Measurements from ENCODE around the gene LTBP2. TPM values are rescaled to one million over a fixed set of nuclear protein-coding genes. Genes with fewer than 3 reads are reported as not detected.

The LTBP2 gene
- total RNA-seq, 1 donor from 2014 or later, result 0.07 TPM

DNA sequence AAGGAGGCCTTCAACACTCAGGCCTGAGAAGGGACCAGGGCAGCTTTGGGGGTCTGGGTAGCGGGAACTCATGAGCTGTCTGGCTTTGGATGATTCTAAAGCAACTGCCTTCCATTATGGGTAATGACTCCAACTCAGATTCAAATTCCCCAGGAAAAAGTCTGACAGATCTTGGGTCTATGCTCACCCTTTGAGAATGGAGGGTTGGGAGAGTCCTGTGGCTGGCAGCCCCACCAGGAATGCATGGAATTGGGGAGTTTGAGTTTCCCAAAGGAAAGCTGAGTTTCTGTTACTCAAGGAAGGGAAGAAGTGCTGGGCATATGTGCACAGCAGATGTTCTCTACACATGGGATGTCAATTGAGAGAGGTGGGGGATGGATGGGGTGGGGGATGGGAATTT, 22.4 kb upstream of the LTBP2 start:
- no peaks in the 10 kb centered on the region for H3K4me1 Mint-ChIP-seq (ENCODE audit: low read depth)
- no peak for DNase-seq (ENCODE audit: low spot score)
- no peak overlapping the region for H3K4me3 Mint-ChIP-seq (ENCODE audit: low read depth)
- no peaks in the 10 kb centered on the region for H3K36me3 Mint-ChIP-seq (ENCODE audit: low read depth)
- intact Hi-C loops (cut with micrococcal nuclease), result no loop called here
- no peak overlapping the region for H3K27ac Mint-ChIP-seq
- no peaks in the 10 kb centered on the region for H3K9me3 Mint-ChIP-seq
- H3K27me3 Mint-ChIP-seq (ENCODE audit: low read depth), result peaks cover 13% of the 10 kb centered on the region

DNA sequence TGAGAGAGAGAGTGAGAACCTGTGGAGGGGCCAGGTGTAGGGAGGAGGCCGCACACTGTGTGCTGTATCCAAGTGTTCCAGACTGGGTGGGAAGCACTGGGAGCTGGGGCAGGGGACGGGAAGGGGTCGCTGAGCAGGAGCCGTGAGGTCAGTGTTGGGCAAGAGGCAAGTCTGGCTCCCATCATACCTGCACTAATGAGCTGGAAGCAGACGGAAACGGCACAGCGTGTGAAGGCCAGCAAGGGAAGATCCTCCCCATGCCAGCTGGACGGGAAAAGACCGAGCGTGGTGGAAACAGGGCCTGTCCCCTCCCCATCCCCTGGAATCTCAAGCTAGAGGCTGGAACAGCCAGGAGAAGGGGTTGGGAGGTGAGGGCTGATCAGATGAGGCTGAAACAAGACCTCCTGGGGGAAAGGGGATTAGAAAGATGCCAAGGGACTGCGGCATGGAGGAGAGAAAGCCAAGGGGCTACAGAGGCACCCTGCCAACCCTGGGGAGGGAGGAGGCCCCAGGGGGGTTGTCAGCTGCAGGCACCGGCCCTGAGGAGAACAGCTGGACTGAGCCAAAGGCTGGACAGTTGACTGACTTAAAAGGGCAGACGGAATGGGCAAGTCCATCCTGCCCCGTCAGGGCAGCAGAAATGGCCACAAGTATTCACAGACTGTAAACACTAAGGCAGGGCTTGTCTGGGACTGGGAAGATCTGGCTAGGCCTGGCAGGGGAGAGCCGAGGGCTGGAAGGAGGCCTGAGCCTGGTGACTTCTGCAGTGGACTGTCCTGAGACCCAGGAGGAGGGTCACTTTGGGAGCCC, 19.0 kb upstream of the LTBP2 start:
- Mint-ChIP-seq H3K27ac (no peak overlapping the region), H3K27me3 (ENCODE audit: low read depth) (peaks cover 11% of the 10 kb centered on the region), H3K4me3 (ENCODE audit: low read depth) (no peak overlapping the region), H3K4me1 (ENCODE audit: low read depth) (no peaks in the 10 kb centered on the region), H3K36me3 (ENCODE audit: low read depth) (no peaks in the 10 kb centered on the region), H3K9me3 (no peaks in the 10 kb centered on the region)
- intact Hi-C loops (cut with micrococcal nuclease), result no loop called here
- DNase-seq (ENCODE audit: low spot score), result no peak

DNA sequence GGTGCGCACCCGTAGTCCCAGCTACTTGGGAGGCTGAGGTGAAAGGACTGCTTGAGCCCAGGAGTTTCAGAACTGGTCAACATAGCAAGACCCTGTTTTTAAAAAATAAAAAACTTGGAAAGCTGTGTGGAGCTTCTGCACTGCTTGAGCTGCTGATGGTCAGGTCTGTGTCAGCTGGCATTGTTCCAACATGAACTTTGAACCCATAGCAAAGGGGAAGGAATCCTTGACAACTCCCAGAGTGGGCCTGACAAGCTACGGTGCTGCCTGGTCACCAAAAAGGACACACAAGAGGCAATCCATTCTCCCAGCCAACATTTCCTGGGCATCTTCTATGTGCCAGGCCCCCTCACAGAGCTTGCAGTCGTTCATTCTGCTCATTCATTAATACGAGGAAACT, 16.4 kb upstream of the LTBP2 start:
- Mint-ChIP-seq H3K4me3 (ENCODE audit: low read depth) (no peak overlapping the region), H3K27ac (no peak overlapping the region), H3K4me1 (ENCODE audit: low read depth) (no peaks in the 10 kb centered on the region), H3K9me3 (no peaks in the 10 kb centered on the region), H3K36me3 (ENCODE audit: low read depth) (no peaks in the 10 kb centered on the region), H3K27me3 (ENCODE audit: low read depth) (peaks cover 13% of the 10 kb centered on the region)
- no peak for DNase-seq (ENCODE audit: low spot score)
- intact Hi-C loops (cut with micrococcal nuclease), result no loop called here

DNA sequence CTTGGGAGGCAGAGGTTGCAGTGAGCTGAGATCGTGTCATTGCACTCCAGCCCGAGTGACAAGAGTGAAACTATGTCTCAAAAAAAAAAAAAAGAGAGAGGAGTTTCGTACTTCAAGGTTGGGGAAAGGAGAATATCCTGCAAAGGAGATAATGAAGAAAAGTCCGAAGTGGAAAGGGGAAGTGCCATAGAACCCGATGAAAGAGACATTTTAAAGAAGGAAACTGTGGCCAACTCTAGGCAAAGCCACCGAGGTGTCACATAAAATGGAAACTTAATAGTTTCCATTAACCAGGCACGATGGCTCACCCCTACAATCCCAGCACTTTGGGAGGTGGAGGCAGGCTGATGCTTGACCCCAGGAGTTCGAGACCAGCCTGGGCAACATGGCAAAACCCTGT, 15.0 kb upstream of the LTBP2 start:
- intact Hi-C loops (cut with micrococcal nuclease), result no loop called here
- H3K27ac Mint-ChIP-seq, result no peak overlapping the region
- no peaks in the 10 kb centered on the region for H3K4me1 Mint-ChIP-seq (ENCODE audit: low read depth)
- DNase-seq (ENCODE audit: low spot score), result no peak
- no peak overlapping the region for H3K4me3 Mint-ChIP-seq (ENCODE audit: low read depth)
- H3K36me3 Mint-ChIP-seq (ENCODE audit: low read depth), result no peaks in the 10 kb centered on the region
- H3K9me3 Mint-ChIP-seq, result no peaks in the 10 kb centered on the region
- peaks cover 13% of the 10 kb centered on the region for H3K27me3 Mint-ChIP-seq (ENCODE audit: low read depth)

DNA sequence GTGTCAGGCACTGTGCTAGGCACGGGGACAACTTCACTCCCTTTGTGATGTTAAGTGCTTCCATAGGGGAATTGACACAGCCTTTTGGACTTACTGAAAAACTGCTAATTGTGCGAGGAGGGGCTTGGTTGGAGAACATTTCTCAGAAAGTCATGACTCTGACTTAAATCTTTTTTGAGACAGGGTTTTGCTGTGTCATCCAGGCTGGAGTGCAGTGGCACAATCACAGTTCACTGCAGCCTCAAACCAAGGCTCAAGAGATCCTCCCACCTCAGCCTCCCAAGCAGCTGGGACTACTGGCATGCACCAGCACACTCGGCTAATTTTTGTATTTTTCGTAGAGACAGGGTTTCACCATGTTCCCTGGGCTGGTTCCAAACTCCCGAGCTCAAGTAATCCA, 10.2 kb upstream of the LTBP2 start:
- no peak for DNase-seq (ENCODE audit: low spot score)
- no peak overlapping the region for H3K4me3 Mint-ChIP-seq (ENCODE audit: low read depth)
- intact Hi-C loops (cut with micrococcal nuclease), result no loop called here
- no peaks in the 10 kb centered on the region for H3K9me3 Mint-ChIP-seq
- H3K27ac Mint-ChIP-seq, result no peak overlapping the region
- H3K4me1 Mint-ChIP-seq (ENCODE audit: low read depth), result peaks cover 40% of the 10 kb centered on the region
- H3K36me3 Mint-ChIP-seq (ENCODE audit: low read depth), result no peaks in the 10 kb centered on the region
- peaks cover 14% of the 10 kb centered on the region for H3K27me3 Mint-ChIP-seq (ENCODE audit: low read depth)

DNA sequence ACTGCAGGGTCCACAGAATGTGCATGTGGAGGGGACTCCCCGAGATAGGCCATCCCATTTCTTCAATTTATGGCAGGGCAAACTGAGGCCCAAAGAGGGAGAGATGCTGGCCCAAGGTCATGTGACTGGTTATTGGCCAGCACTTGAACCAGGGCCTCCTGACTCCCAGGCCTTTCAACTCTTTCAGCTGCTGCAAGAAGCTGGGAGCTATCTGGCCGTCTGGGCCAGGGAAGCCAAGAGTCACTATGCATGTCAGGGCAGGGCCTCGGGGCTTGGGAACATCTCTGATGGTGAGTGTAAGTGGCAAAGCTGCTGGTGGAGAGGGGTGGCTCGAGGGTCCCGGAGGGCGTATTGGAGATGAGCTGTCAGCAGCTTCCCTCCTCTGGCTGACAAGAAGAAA, 9.5 kb upstream of the LTBP2 start:
- intact Hi-C loops (cut with micrococcal nuclease), result no loop called here
- Mint-ChIP-seq H3K36me3 (ENCODE audit: low read depth) (no peaks in the 10 kb centered on the region), H3K4me3 (ENCODE audit: low read depth) (no peak overlapping the region), H3K9me3 (no peaks in the 10 kb centered on the region), H3K27me3 (ENCODE audit: low read depth) (peaks cover 14% of the 10 kb centered on the region), H3K4me1 (ENCODE audit: low read depth) (peaks cover 42% of the 10 kb centered on the region), H3K27ac (no peak overlapping the region)
- DNase-seq (ENCODE audit: low spot score), result no peak

DNA sequence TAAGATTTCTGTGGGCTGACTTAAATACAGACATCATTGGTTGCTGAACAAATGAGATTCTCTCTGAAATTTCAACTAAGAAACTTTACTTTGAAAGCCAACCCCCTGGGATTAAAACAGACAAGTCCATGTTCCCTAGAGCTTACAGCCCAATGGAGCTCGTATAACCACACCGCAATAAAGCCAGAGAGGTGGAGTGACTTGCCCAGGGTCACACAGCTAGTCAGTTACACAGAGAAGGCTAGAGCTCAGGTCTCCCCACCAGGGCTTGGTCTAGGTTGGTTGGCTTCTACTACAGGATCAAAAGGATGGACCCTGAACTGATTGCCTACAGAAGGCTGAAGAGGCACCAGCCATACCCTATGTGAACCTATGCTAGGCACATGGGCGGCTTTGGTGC, 8.9 kb upstream of the LTBP2 start:
- H3K36me3 Mint-ChIP-seq (ENCODE audit: low read depth), result no peaks in the 10 kb centered on the region
- intact Hi-C loops (cut with micrococcal nuclease), result no loop called here
- peaks cover 17% of the 10 kb centered on the region for H3K27me3 Mint-ChIP-seq (ENCODE audit: low read depth)
- H3K4me3 Mint-ChIP-seq (ENCODE audit: low read depth), result no peak overlapping the region
- no peak overlapping the region for H3K27ac Mint-ChIP-seq
- H3K9me3 Mint-ChIP-seq, result no peaks in the 10 kb centered on the region
- DNase-seq (ENCODE audit: low spot score), result no peak
- H3K4me1 Mint-ChIP-seq (ENCODE audit: low read depth), result peaks cover 48% of the 10 kb centered on the region

DNA sequence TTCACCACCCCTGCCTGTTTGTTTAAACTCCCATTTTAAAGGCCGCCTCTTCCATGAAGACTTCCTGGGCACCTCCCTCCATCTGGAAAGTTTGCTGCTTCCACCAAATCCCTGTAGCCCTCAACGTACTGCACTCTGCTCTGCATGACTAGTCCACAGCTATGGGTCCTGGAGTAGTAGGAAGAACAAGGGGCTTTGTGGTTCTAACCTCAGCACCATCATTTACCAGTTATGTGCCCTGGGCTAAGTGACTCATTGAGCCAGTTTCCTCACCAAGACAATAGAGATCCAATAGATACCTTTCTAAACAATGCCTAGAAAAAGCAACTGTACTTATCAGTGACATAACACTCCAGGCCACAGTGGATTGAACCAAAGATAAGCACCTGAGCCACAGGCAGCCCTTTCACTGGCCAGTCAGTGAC, 8.5 kb upstream of the LTBP2 start:
- Mint-ChIP-seq H3K4me1 (ENCODE audit: low read depth) (peaks cover 52% of the 10 kb centered on the region), H3K27me3 (ENCODE audit: low read depth) (peaks cover 21% of the 10 kb centered on the region), H3K4me3 (ENCODE audit: low read depth) (peak overlapping the region; percentile 31), H3K27ac (peak overlapping the region; percentile 58), H3K9me3 (no peaks in the 10 kb centered on the region), H3K36me3 (ENCODE audit: low read depth) (no peaks in the 10 kb centered on the region)
- intact Hi-C loops (cut with micrococcal nuclease), result no loop called here
- DNase-seq (ENCODE audit: low spot score), result peak; percentile 18

DNA sequence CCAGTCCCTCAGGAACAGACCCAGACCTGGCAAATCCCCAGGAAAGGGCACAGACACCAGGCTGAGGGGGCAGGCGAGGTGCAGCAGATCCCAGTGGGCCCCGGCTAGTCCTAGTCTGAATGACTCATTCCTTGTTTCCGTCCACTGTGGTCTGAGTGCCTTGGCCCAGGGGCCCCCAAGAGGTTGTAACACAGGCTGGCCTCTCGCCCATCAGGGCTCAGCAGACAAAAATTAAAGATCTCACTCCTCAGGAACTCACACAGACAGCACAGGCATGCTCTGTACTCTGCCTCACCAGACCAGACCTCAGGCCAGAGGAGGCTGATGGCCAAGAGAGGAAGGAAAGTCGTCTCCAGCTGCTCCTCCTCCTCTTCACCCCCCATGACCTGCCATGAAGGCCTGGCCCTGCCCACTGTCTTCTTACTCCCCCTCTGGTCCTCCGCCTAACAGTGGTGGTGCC, 7.7 kb upstream of the LTBP2 start:
- intact Hi-C loops (cut with micrococcal nuclease), result loop anchor here (5.0 kb wide), 3 partner anchors 48 to 223 kb away; no protein-coding TSS in a partner anchor
- H3K4me1 Mint-ChIP-seq (ENCODE audit: low read depth), result peaks cover 57% of the 10 kb centered on the region
- no peaks in the 10 kb centered on the region for H3K36me3 Mint-ChIP-seq (ENCODE audit: low read depth)
- H3K27me3 Mint-ChIP-seq (ENCODE audit: low read depth), result peaks cover 24% of the 10 kb centered on the region
- H3K9me3 Mint-ChIP-seq, result no peaks in the 10 kb centered on the region
- no peak for DNase-seq (ENCODE audit: low spot score)
- no peak overlapping the region for H3K4me3 Mint-ChIP-seq (ENCODE audit: low read depth)
- no peak overlapping the region for H3K27ac Mint-ChIP-seq

DNA sequence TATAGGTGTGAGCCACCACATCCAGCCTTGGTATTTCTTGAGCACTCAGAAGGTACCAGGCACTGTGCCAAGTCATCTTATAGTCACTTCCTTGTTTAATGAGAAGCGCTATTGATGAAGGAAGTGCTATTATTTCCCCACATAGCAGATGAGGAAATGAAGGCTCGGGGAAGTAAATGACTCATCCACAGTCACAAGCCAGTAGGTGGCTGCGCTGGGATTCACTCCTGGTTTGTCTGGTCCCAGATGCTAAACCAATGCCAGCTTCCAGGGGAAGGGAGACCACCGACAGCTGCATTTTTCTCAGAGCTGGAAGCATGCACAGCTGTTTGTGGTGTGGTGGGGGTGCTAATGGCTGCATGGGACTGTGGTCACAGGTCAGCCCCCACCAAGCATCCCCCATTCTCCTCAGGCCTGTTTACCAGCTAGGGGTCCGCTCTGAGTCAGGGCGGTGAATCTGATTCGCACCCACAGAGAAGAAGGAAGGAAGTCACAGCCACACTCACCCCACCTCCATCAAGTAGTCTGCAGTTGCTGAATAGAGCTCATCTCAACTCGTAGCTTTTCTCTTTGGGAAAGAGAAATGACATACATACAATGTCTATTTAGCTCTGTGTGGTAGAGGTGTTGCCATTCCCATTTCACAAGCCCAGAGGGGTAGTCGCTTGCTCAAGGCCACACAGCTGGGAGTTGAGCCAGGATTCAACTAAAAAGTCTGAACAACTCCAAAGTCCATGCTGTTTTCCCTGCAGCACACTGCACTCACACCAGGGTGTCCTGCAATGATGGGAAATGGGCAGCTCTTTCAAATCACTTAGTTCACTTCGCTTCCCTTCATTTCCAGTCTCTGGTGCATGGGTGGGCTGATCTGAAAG, 6.3 kb upstream of the LTBP2 start:
- H3K27me3 Mint-ChIP-seq (ENCODE audit: low read depth), result peaks cover 25% of the 10 kb centered on the region
- no peaks in the 10 kb centered on the region for H3K36me3 Mint-ChIP-seq (ENCODE audit: low read depth)
- peak; percentile 40 for DNase-seq (ENCODE audit: low spot score)
- H3K4me1 Mint-ChIP-seq (ENCODE audit: low read depth), result peaks cover 65% of the 10 kb centered on the region
- no peak overlapping the region for H3K4me3 Mint-ChIP-seq (ENCODE audit: low read depth)
- H3K27ac Mint-ChIP-seq, result peak overlapping the region; percentile 24
- no peaks in the 10 kb centered on the region for H3K9me3 Mint-ChIP-seq
- intact Hi-C loops (cut with micrococcal nuclease), result loop anchor here (5.0 kb wide), 3 partner anchors 49 to 224 kb away; no protein-coding TSS in a partner anchor

DNA sequence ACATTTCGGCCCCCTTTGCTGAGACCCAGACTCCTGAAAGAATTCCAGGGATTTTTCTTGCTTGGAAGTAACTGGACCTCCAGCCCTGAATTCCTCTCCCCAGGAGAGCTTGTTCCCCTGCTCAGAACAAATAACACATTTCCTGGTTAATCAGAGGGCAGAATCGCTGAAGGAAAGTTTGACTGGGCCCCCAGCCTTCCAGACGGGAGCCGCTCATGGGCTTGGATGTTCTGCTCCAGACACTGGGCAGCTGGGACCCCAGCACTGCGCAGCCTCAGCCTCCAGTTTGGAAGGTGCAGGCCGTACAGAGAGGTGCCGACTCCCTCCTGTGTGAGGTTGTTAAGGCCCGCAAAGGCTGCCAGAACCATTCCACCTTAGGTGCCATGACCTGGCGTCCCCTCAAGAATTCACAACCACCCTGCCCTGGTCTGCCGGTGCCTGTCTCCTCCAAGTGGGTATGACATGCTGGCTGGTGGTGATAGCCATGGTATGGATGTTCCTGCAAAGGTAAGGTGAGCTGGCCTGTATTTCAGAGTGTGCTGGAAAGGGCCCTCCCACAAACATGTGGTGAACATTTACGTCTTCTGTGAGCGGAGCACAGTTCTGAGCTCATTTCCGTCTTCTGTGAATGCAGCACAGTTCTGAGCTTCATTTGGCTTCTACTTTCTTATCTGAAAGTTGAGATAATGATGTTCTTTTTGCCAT, 5.1 kb upstream of the LTBP2 start:
- Mint-ChIP-seq H3K4me1 (ENCODE audit: low read depth) (peaks cover 65% of the 10 kb centered on the region), H3K9me3 (no peaks in the 10 kb centered on the region), H3K27ac (no peak overlapping the region), H3K36me3 (ENCODE audit: low read depth) (no peaks in the 10 kb centered on the region), H3K4me3 (ENCODE audit: low read depth) (no peak overlapping the region), H3K27me3 (ENCODE audit: low read depth) (peaks cover 22% of the 10 kb centered on the region)
- DNase-seq (ENCODE audit: low spot score), result no peak
- intact Hi-C loops (cut with micrococcal nuclease), result loop anchor here (5.0 kb wide), 3 partner anchors 50 to 225 kb away; no protein-coding TSS in a partner anchor

DNA sequence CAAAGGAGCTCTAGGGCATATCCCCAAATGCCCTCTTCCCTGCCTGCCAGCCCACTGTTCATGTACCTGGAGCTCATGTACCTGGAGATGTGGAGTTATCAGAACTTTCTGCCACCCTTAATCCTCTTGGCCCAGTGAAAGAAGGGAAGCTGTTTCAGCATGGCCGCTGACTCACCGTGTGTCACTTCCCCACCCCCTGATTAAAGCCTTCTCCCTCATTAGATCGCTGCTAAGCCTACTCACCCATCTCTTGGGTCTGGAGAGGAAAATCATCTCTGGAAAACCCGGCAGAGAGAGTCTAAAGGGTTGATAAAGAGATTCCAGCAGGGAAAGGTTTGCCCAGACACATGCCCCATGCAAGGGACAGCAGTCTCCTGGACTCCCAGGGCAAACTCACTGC, 4.5 kb upstream of the LTBP2 start:
- no peak for DNase-seq (ENCODE audit: low spot score)

More for the DNA sequence above, 4.5 kb upstream of the LTBP2 start:
- intact Hi-C loops (cut with micrococcal nuclease), result loop anchor here (5.0 kb wide), 3 partner anchors 51 to 226 kb away; no protein-coding TSS in a partner anchor
- Mint-ChIP-seq H3K27me3 (ENCODE audit: low read depth) (peaks cover 24% of the 10 kb centered on the region), H3K36me3 (ENCODE audit: low read depth) (no peaks in the 10 kb centered on the region), H3K9me3 (no peaks in the 10 kb centered on the region), H3K4me3 (ENCODE audit: low read depth) (no peak overlapping the region), H3K4me1 (ENCODE audit: low read depth) (peaks cover 65% of the 10 kb centered on the region), H3K27ac (no peak overlapping the region)
